NCI-H187 (cell line): ENCODE data around the gene HSF4.

ENCODE experiments used
- DNase-seq, 2 experiments: peaks; one replicate each; lab custom pipeline; 2025; lab: John Stamatoyannopoulos, UW

Gene HSF4

DNA sequence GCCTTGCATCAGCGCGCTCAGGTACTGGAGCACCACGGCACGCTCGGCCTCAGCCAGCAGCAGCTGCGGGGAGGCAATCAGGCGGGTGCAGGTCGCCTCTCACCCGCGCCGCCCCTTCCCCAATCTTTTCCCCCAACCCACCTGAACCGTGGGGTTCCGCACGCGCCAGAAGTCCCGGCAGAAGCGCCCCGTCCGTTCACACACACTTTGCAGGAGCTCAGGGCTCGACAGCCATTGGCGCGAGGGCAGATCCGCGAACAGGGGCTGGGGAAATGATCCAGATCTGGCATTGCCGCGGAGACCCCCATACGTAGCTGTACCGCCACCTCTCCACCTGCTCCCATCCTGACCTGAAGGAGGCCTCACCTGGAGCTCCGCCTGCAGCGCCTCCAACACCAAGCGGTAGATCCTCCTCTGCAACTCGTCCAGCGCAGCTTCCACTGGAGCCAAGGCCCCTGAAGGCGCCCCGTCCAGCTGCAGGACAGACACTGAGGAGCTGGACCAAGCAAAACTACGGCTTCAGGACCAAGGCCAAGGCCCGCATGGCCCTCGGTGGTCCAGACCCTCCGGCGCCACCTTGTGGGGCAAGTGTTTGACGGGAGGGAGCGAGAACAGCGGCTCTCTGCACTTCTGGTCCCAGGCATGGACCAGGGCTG, 20.6 kb downstream of the HSF4 start:
- peak; percentile 15 to 20 for DNase-seq

DNA sequence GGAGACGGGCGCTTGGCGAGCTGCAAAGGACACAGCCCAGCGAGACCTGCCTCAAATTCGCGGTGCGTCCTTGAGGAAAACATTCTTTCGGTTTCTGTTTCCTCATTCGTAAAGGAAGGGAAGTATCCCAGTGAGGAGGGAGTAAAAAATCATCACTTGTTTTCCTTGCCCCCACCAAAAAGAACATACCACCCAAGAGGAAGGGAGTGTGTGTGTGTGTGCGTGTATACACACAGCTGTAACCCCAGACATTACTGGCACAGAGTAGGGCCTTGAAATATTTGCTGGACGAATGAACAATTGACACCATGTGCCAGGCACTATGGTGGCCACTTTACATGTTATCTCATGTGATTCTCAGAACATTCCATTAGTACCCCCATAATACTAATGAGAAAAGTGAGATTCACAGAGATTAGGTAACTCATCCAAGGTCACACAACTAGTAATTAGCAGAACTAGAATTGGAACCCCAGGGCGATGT, 21.1 kb downstream of the HSF4 start:
- no peak for DNase-seq

- no peak for DNase-seq
Observed at GRCh38 chr16:67186550-67186950, 22.0 kb downstream of the HSF4 start.

DNA sequence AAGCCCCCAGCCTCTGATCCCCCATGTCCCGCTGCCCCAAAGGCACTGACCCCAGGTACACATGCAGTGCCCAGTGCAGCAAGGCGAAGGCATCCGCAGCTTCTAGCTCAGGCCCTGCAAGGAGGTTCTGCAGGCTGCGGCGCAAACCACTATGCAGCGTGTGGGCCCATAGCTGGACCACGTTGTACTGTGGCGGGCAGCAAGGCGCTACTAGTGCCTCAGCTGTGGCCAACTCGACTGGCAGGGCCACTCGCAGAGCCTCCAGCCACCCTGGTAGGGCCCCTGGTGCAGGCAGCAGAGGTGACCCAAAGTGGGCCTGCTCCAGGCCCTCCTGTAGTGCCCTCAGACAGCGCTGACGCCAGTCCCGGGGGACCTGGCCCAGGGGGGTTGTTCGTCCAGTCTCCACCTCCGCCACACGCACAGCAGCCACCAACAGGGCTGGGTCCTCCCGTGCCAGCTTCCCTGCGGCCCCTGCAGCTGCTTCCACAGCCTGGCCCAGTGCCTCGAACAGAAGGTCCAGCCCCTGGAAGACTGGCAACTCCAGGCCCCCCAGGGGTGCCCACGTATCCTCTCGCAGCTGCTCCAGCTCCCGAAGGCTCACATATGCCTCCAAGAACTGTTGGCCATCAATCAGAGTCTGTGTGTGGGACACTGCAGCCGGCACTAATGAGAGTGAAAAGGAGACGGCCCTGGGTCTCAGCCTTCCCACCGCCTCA, 22.8 kb downstream of the HSF4 start:
- DNase-seq = no peak

GRCh38 chr16:67188323-67188722, 23.8 kb downstream of the HSF4 start:
- DNase-seq = no peak

GRCh38 chr16:67188798-67189197, 24.3 kb downstream of the HSF4 start:
- no peak for DNase-seq

- DNase-seq = no peak
Observed at GRCh38 chr16:67190041-67190440, 25.5 kb downstream of the HSF4 start, which contains the start of gene EXOC3L1. EXOC3L1 (minus strand) TSS chr16:67190136; CDS start chr16:67189676, 460 bp downstream.

DNA sequence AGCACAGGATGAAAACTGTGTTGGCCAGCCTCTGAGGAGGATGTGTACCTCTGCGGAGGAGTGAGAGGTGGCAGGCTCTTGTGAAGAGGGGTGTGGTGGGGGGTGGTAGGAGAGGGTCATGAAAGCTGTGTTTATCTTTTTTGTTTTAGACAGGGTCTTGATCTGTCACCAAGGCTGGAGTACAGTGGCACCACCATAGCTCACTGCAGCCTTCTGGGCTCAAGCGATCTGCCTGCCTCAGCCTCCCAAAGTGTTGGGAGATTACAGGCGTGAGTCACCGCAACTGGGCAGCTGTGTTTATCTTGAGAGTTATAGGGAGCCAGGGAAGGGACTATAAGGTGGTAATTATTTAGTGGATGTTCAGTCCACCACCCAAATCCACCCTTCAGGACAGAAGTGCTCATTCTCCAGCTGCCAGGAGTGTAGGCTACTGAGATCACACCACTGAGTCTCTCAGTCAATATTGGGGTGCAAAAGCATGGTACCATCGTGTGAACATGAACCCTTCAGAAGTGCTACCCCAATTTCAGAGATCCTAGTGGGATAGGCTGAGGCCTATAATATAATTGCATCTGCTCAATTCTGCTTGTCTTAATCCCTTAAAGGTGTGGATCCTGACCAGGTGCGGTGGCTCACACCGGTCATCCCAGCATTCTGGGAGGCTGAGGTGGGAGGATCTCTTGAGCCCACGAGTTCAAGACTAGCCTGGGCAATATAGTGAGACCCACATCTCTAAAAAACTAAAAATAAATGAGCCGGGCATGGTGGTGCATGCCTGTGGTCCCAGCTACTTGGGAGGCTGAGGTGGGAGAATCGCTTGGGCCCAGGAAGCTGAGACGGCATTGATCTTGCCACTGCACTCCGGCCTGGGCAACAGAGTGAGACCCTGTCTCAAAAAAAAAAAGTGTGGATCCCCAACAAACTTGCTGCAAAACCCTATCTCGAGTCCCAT, 26.2 kb downstream of the HSF4 start:
- no peak for DNase-seq

GRCh38 chr16:67191411-67191994, 27.0 kb downstream of the HSF4 start:
- no peak for DNase-seq

DNA sequence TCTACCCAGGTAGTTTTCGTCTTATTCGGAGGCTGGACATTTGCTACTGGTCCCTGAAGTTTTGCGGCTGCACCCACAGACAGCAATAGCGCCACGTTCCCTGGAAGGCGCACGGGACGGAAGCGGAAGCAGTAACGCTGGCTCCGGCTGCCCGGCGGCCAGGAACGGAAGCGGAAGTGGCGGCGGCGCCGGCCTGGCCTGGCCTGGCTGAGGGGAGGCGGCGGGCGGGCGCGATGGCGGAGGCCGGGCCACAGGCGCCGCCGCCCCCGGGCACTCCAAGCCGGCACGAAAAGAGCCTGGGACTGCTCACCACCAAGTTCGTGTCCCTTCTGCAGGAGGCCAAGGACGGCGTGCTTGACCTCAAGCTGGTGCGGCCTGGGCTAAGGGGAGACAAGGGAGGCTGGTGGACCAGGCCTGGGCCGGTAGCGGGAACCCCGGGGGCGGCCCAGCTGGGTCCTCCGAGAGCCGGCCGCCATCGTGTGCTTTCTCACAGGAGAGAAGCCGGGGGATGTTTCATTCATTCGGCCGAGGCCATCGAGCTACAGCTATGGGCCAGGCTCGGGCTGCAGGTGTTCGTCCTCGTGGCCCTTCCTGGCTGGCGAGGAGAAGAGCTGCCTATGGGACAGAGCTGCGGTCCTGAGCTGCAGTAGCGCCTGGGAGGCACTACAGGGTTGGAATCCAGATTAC, 27.6 kb downstream of the HSF4 start, which contains the start of gene E2F4:
E2F4 (plus strand) TSS at position 161 of the 687 bp plus-strand sequence; CDS start at position 234, 73 bp downstream.
- DNase-seq = peak; percentile 63 to 71

- DNase-seq = no peak
Observed at GRCh38 chr16:67192781-67193361, 28.3 kb downstream of the HSF4 start.

DNA sequence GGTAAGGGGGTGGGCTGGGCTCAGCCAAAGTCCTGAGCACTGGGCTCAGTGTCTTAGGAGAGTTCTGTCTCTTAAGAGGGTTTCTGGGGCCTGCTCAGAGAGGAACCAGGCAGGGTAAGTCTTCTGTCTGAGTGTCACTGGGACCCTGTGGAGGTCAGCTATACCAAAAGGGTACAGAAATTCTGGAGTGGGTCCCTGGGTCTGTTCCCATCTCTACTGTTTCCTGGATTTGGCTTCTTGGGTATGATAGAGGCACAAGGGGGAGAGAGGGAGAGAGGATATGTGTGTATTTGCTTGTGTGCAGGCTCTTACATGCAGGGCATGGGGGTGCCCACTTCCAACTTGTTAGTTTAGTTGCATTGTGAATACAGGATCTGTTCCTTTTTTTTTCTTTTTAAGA, 29.0 kb downstream of the HSF4 start:
- DNase-seq = no peak

DNA sequence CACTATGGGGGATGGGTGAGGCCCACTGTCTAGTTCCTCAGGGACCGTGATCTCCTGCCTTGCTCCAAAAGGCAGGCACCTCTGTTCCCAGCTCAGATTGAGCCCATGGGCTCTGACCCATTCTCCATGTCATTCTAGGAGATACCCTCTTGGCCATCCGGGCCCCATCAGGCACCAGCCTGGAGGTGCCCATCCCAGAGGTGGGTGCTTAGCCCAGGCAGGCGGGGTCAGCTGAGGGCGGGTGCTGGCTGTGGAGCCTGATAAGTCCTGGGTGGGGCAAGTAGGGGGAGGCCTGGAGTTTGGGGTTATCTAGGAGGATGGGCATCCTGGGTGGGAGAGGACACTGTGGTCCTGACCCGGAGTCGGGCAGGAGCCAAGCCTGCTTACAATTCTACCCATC, 29.7 kb downstream of the HSF4 start:
- no peak for DNase-seq

GRCh38 chr16:67195676-67196075, 31.1 kb downstream of the HSF4 start:
- no peak for DNase-seq

DNA sequence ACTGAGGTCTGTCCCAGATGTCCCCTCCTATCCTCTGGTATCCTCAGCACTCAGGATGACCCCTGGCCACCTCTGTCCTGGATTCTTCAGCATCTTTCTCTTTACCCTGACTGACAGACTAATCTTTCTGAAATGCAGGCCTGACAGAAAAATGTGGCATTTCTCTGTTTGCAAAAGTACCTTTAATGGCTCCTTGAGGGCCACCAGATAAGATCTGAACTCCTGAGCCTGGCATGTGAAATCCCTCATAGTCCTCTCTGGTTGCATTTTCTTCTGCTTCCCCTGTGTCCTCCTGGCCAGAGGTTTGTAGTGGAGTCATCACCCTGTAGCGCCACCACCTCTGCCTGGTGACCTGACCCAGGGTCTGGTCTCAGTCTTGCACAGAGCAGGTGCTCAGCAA, 32.3 kb downstream of the HSF4 start:
- no peak for DNase-seq

GRCh38 chr16:67197704-67198103, 33.2 kb downstream of the HSF4 start:
- DNase-seq = no peak

- no peak for DNase-seq
Observed at GRCh38 chr16:67198238-67198734, 33.7 kb downstream of the HSF4 start.

GRCh38 chr16:67199011-67199807, 34.7 kb downstream of the HSF4 start, which contains the start of gene ELMO3:
ELMO3 (plus strand) TSS chr16:67199131; CDS start chr16:67199327, 196 bp downstream.
- DNase-seq = no peak

DNA sequence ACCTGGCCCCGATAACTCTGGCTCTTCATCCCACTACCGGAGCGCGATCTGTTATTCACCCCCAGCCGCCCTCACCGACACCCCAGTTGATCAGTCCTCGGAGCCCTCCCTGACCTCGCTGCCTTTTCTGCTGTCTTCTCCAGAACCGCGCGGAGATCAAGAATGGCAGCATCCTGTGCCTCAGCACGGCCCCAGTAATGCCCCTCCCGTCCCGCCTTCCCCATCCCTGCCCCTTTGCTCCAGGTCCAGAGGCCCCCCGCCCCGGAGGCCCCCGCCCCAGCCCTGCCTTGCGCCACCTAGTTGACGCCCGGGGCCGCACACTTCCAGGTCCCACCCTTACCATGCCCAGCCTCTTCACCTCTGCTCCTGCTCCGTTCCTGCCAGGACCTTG, 35.3 kb downstream of the HSF4 start:
- no peak for DNase-seq

DNA sequence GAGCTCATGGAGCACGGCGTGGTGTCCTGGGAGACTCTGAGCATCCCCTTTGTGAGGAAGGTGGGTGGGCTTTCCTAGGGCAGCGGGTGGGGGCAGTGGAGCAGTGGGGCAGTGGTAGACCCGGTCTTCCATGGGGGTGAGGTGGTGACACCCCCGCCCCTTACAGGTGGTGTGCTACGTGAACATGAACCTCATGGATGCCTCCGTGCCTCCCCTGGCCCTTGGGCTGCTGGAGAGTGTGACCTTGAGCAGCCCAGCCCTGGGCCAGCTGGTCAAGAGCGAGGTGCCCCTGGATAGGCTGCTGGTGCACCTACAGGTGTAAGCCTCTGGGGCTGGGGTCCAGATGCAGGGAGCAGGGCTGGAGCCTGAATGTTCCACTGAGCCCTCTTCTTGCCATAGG, 35.9 kb downstream of the HSF4 start:
- no peak for DNase-seq
